HEK293 (cell line): ENCODE results near the gene OAS2.

Source experiments
- CTCF ChIP-seq: fragments of 450-650 bp; formaldehyde crosslinking; IDR thresholded peaks from 2 replicates; pipeline ENCODE4 v1.5.1; 2016; ENCODE audit warnings: missing biosample characterization, missing genetic modification characterization
- OSR2 ChIP-seq: fragments of 450-650 bp; formaldehyde crosslinking; IDR thresholded peaks from 2 replicates; pipeline ENCODE4 v1.5.1; 2016; ENCODE audit warnings: missing biosample characterization, missing genetic modification characterization
- RBAK ChIP-seq: fragments of 450-650 bp; formaldehyde crosslinking; IDR thresholded peaks from 2 replicates; pipeline ENCODE4 v1.5.1; 2016; ENCODE audit warnings: missing biosample characterization, missing genetic modification characterization
- ZBTB10 ChIP-seq: fragments of 450-650 bp; formaldehyde crosslinking; IDR thresholded peaks from 2 replicates; pipeline ENCODE4 v1.5.1; 2016; ENCODE audit warnings: missing biosample characterization, missing genetic modification characterization
- ZBTB21 ChIP-seq: fragments of 450-650 bp; formaldehyde crosslinking; IDR thresholded peaks from 2 replicates; pipeline ENCODE4 v1.5.1; 2017; ENCODE audit warnings: missing biosample characterization, missing genetic modification characterization
- ZFP3 ChIP-seq: fragments of 450-650 bp; formaldehyde crosslinking; IDR thresholded peaks from 2 replicates; pipeline ENCODE4 v1.5.1; 2016; ENCODE audit warnings: low read depth, missing biosample characterization, missing genetic modification characterization
- ZNF140 ChIP-seq: fragments of 450-650 bp; formaldehyde crosslinking; IDR thresholded peaks from 2 replicates; pipeline ENCODE4 v1.5.1; 2016; ENCODE audit warnings: missing biosample characterization, missing genetic modification characterization
- ZNF513 ChIP-seq: fragments of 450-650 bp; IDR thresholded peaks from 2 replicates; pipeline ENCODE4 v1.5.1; 2018; ENCODE audit warnings: missing biosample characterization, missing genetic modification characterization
- ZNF549 ChIP-seq: fragments of 450-650 bp; IDR thresholded peaks from 2 replicates; pipeline ENCODE4 v1.5.1; 2018; ENCODE audit warnings: missing biosample characterization, missing genetic modification characterization, mild to moderate bottlenecking, inconsistent platforms, moderate library complexity
- ZNF639 ChIP-seq: fragments of 450-650 bp; formaldehyde crosslinking; IDR thresholded peaks from 2 replicates; pipeline ENCODE4 v1.5.1; 2016; ENCODE audit warnings: missing biosample characterization, missing genetic modification characterization
- ZNF658 ChIP-seq: fragments of 450-650 bp; formaldehyde crosslinking; IDR thresholded peaks from 2 replicates; pipeline ENCODE4; 2016; ENCODE audit warnings: missing biosample characterization, missing genetic modification characterization
- ZNF791 ChIP-seq: fragments of 450-650 bp; formaldehyde crosslinking; IDR thresholded peaks from 2 replicates; pipeline ENCODE4 v1.5.1; 2016; ENCODE audit warnings: missing biosample characterization, missing genetic modification characterization

GRCh38 chr12:112967306-112967705, 11.0 kb upstream of the OAS2 start:
- TF ChIP-seq ZBTB21 (no peak), CTCF (tag by site-specific recombination) (no peak), OSR2 (tag by site-specific recombination) (no peak), RBAK (tag by site-specific recombination) (no peak), ZBTB10 (no peak), ZNF140 (tag by site-specific recombination) (no peak), ZFP3 (no peak), ZNF658 (tag by site-specific recombination) (no peak), ZNF513 (tag by site-specific recombination) (no peak), ZNF639 (no peak), ZNF549 (tag by site-specific recombination) (no peak), ZNF791 (tag by site-specific recombination) (no peak)
